Activated naive CD8-positive, alpha-beta T cell treated with anti-CD3 and anti-CD28 coated beads, Interleukin-2, amount 50 U/mL, for 16 hours (primary cell): ENCODE results near the gene KCNJ10.
"Not testable (repeated sequence)": the region's sequence is repeated elsewhere in the genome, so short reads cannot be mapped to it uniquely, and the experiment has no call there.

Experiments used
- DNase-seq: peaks from one replicate; pipeline ENCODE4 v3.0.0-alpha.2; 2020; ENCODE audit warnings: low read depth, low spot score

KCNJ10 gene

GRCh38 chr1:160062230-160062532, 7.8 kb downstream of the KCNJ10 start:
- DNase-seq: no peak

- DNase-seq: no peak
Observed at GRCh38 chr1:160061369-160062229, 8.4 kb downstream of the KCNJ10 start.

GRCh38 chr1:160058087-160058486, 11.9 kb downstream of the KCNJ10 start:
- DNase-seq: no peak

- DNase-seq: no peak
Observed at GRCh38 chr1:160056648-160057169, 13.3 kb downstream of the KCNJ10 start.

GRCh38 chr1:160053548-160054365, 16.2 kb downstream of the KCNJ10 start:
- DNase-seq: no peak

GRCh38 chr1:160052936-160053335, 17.0 kb downstream of the KCNJ10 start:
- DNase-seq: no peak

- DNase-seq: no peak
Observed at GRCh38 chr1:160050619-160051018, 19.3 kb downstream of the KCNJ10 start.

GRCh38 chr1:160050182-160050581, 19.8 kb downstream of the KCNJ10 start:
- not testable (repeated sequence) for DNase-seq

GRCh38 chr1:160049101-160049500, 20.9 kb downstream of the KCNJ10 start:
- DNase-seq: no peak

- DNase-seq: no peak
Observed at GRCh38 chr1:160048335-160048734, 21.6 kb downstream of the KCNJ10 start.

- no peak for DNase-seq
Observed at GRCh38 chr1:160047111-160047991, 22.6 kb downstream of the KCNJ10 start.

GRCh38 chr1:160046494-160047110, 23.4 kb downstream of the KCNJ10 start:
- DNase-seq: no peak

GRCh38 chr1:160045653-160046052, 24.3 kb downstream of the KCNJ10 start:
- no peak for DNase-seq

- DNase-seq: no peak
Observed at GRCh38 chr1:160043543-160043942, 26.4 kb downstream of the KCNJ10 start.

- no peak for DNase-seq
Observed at GRCh38 chr1:160040476-160040875, 29.5 kb downstream of the KCNJ10 start.

GRCh38 chr1:160032165-160032820, 37.7 kb downstream of the KCNJ10 start:
- no peak for DNase-seq

- DNase-seq: peak; percentile 91
Observed at GRCh38 chr1:160031365-160032164, 38.4 kb downstream of the KCNJ10 start, which contains the start of gene PIGM. TSS of gene PIGM (minus strand) at chr1:160031990. CDS start at chr1:160031739, 251 bp downstream.

- DNase-seq: no peak
Observed at GRCh38 chr1:160030657-160031364, 39.1 kb downstream of the KCNJ10 start.

- no peak for DNase-seq
Observed at GRCh38 chr1:160028426-160028825, 41.5 kb downstream of the KCNJ10 start.
